Measurements from ENCODE around the gene GALNT10.

DNA sequence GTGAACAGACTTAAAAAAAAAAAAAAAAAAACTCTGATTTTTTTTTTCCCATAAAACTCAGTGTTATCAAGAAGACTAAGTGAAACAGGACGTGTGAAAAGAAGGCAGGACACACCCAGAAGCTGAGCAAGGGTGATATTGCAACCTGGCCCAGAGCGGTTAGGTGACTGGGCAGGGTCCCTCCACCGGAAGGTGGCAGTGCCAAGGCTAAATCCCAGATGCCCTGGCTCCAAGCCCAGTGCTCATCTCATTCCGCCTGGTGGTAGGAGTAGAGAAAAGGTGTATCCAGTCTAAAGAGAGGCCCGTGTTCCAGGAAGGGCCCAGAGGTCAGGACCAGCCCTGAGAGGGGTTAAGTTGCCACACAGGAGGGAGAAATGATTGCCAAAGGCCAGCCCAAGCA, 203.8 kb downstream of the GALNT10 start:
- TF ChIP-seq EZH2 (IDR thresholded peaks at IDR 0.05) (no peak), POLR2AphosphoS5 (IDR thresholded peaks at IDR 0.05; ENCODE audit: borderline replicate concordance, low read depth, low read length) (no peak), FOXP2 (optimal IDR thresholded peaks at IDR 0.05; ENCODE audit: control extremely low read depth, extremely low read length, insufficient read depth) (no peak)

All from SK-N-MC (cell line).